ENCODE results near the gene GID8.

Gene GID8

GRCh38 chr20:62938105-62938888 is at the start of gene GID8:
GID8 (plus strand) TSS chr20:62938147; CDS start chr20:62941503, 3,356 bp downstream.
- DNase-seq (ENCODE audit: low read depth), result peak; percentile 60

GRCh38 chr20:62888406-62888805 is 49.5 kb upstream of the GID8 start:
- no peak for DNase-seq (ENCODE audit: low read depth)

- no peak for DNase-seq (ENCODE audit: low read depth)
These were observed 49.0 kb upstream of the GID8 start for GRCh38 chr20:62888910-62889309.

- no peak for DNase-seq (ENCODE audit: low read depth)
These were observed 48.5 kb upstream of the GID8 start for GRCh38 chr20:62889411-62889810.

- no peak for DNase-seq (ENCODE audit: low read depth)
These were observed 48.1 kb upstream of the GID8 start for GRCh38 chr20:62889871-62890270.

- no peak for DNase-seq (ENCODE audit: low read depth)
These were observed 47.5 kb upstream of the GID8 start for GRCh38 chr20:62890444-62890843.

GRCh38 chr20:62891111-62891510 is 46.8 kb upstream of the GID8 start:
- DNase-seq (ENCODE audit: low read depth), result no peak

- no peak for DNase-seq (ENCODE audit: low read depth)
These were observed 45.3 kb upstream of the GID8 start for GRCh38 chr20:62892348-62893304.

- DNase-seq (ENCODE audit: low read depth), result no peak
These were observed 44.2 kb upstream of the GID8 start for GRCh38 chr20:62893700-62894099.

GRCh38 chr20:62894261-62894660 is 43.7 kb upstream of the GID8 start:
- no peak for DNase-seq (ENCODE audit: low read depth)

GRCh38 chr20:62895539-62895938 is 42.4 kb upstream of the GID8 start:
- DNase-seq (ENCODE audit: low read depth), result no peak

GRCh38 chr20:62896526-62896925 is 41.4 kb upstream of the GID8 start:
- DNase-seq (ENCODE audit: low read depth), result no peak

- DNase-seq (ENCODE audit: low read depth), result no peak
These were observed 40.3 kb upstream of the GID8 start for GRCh38 chr20:62897666-62898065.

GRCh38 chr20:62898093-62898964 is 39.6 kb upstream of the GID8 start:
- DNase-seq (ENCODE audit: low read depth), result no peak

- DNase-seq (ENCODE audit: low read depth), result no peak
These were observed 38.8 kb upstream of the GID8 start for GRCh38 chr20:62898970-62899632.

GRCh38 chr20:62899633-62900051 is 38.3 kb upstream of the GID8 start:
- no peak for DNase-seq (ENCODE audit: low read depth)

GRCh38 chr20:62900052-62900691 is 37.8 kb upstream of the GID8 start:
- peak; percentile 76 for DNase-seq (ENCODE audit: low read depth)

- DNase-seq (ENCODE audit: low read depth), result no peak
These were observed 37.0 kb upstream of the GID8 start for GRCh38 chr20:62900692-62901584.

GRCh38 chr20:62901891-62902290 is 36.1 kb upstream of the GID8 start:
- no peak for DNase-seq (ENCODE audit: low read depth)

Data from iris pigment epithelial cell (primary cell).